Astrocyte of the cerebellum (primary cell): Measurements from ENCODE around the gene IWS1.
A peak's percentile ranks its signal among the peaks of the same experiment; 100 is the strongest.

Experiments
- DNase-seq: peaks from one replicate; pipeline ENCODE4 v3.0.0-alpha.2; 2011; ENCODE audit warnings: low read depth
- H3K4me3 ChIP-seq: 2 replicates; pipeline ENCODE4 v1.5.1; 2011; ENCODE audit warnings: mild to moderate bottlenecking, low read depth, low read length, moderate library complexity
- in situ Hi-C: cut with HindIII; loops from 2 replicates; pipeline ENCODE4 v1.10.0; 2017; ENCODE audit warnings: low sequenced_read_pairs
- TF ChIP-seq, protein P1 (sequence below): IDR thresholded peaks from 2 replicates; pipeline ENCODE4 v1.5.1; 2012; ENCODE audit warnings: low read length, low read depth, moderate library complexity, mild to moderate bottlenecking; ENCODE audit errors: missing control alignments

IWS1 gene

DNA sequence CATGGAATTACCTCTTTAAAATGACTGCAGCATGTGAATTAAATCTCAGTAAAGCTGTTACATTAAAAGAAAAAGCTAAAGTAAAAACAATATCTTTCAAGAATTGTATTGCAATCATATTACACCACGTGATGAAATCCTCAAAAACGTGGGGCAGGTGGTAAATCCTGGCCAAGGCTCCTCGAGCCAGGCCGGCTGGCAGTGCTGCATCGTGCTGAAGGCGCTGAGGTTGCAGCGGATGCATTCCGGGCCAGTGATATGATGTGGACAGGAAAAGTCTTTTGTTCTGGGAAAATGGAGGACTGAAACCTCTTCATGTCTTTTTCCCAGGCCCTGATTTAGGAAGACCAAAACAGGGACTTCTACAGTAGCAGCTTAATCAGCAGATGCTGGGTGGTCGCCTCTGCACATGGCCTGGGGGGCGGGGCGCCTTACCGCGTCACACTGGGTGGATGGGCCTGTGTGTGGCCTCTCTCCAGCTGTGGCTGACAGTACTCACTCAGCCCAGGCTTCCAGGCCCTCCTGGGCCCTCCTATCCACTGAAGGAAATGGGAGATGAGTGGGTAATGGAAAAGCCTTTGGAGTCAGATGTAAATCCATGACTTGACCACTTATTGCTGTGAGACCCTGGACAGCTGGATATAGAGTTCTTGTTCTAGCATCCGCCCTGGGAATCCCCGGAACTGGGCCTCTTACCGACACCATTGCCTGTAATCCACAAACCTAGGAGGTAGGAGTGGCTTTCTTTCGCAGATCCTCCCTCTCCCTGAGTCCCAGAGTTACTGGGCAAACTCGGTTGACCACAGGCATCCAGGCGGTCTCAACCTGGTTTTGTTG, 62.9 kb downstream of the IWS1 start:
- peak; percentile 5 for DNase-seq
- no peak overlapping the region for H3K4me3 ChIP-seq
- TF ChIP-seq, protein P1, sequence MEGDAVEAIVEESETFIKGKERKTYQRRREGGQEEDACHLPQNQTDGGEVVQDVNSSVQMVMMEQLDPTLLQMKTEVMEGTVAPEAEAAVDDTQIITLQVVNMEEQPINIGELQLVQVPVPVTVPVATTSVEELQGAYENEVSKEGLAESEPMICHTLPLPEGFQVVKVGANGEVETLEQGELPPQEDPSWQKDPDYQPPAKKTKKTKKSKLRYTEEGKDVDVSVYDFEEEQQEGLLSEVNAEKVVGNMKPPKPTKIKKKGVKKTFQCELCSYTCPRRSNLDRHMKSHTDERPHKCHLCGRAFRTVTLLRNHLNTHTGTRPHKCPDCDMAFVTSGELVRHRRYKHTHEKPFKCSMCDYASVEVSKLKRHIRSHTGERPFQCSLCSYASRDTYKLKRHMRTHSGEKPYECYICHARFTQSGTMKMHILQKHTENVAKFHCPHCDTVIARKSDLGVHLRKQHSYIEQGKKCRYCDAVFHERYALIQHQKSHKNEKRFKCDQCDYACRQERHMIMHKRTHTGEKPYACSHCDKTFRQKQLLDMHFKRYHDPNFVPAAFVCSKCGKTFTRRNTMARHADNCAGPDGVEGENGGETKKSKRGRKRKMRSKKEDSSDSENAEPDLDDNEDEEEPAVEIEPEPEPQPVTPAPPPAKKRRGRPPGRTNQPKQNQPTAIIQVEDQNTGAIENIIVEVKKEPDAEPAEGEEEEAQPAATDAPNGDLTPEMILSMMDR, result no peak
- in situ Hi-C loops, result no loop called here

DNA sequence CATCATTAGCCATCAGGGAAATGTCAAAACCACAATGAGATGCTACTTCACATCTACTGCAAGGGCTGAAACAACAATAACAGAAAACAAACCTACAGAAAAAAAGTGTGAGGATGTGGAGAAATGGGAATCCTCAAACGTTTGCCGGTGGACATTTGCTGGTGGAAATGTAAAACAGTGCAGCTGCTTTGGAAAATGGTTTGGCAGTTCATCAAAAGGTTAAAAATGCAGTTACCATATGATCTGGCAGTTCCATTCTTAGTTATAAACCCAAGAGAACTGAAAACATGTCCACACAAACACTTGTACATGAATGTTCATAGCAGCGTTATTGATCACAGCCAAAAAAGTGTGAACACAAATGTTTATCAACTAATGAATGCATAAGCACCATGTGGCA, 63.8 kb downstream of the IWS1 start:
- TF ChIP-seq, protein P1, result no peak
- in situ Hi-C loops, result no loop called here
- no peak for DNase-seq
- H3K4me3 ChIP-seq, result no peak overlapping the region

DNA sequence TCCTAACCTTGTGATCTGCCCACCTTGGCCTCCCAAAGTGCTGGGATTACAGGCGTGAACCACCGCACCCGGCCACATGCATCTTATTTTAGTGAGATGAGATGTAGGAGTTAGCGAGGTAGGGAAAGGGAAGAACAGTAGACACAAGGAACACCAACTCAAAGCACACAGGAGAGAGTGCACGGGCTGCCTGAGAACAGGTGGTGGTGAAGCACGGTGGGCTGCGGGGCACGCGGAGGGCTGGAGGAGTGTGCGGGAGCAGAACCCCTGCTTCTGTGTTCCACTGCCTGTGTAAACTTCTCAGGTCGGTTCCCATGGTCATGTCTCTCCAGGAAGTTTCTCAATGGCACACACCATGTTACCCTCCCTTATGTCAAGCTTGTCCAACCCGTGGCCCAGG, 69.3 kb downstream of the IWS1 start:
- in situ Hi-C loops, result no loop called here
- no peak for DNase-seq
- H3K4me3 ChIP-seq, result no peak overlapping the region
- TF ChIP-seq, protein P1, result no peak

DNA sequence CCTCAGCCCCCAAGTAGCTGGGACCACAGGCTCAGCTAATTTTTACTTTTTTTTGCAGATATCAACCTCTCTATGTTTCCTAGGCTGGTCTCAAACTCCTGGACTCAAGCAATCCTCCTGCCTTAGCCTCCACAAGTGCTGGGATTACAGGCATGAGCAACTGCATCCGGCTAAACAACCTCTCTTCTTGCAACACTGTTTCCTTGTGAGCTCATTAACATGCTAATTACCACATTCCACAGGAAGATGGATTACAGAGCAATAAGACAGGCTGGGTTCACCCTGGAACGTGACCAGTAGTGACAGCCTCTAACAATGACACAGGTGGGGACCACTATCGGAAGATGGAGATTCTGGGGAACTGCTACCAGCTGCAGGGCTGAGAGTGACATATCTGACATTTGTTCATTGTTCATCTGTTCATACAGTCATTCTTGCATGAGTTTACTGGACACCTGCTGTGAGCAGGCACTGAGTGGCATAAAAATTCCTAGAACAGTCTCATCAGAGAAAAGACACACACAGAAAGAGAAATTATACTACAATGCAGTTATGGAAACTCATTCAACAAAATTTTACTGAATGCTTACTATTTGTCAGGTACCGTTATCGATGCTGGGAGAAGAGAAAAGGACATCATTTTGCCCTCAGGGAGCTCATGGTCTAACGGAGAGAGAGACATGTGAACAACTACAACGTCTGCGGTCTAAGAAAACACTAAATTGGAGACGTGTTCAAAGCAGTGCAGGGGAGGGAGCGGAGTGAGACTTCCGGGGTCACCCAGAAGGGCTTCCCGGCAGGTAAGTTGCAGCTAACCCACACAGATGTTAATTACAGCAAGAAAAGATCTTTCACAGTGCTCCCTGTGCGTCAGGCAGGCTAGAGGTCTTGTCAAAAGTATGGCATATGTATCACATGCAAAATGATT, 70.5 kb downstream of the IWS1 start:
- DNase-seq, result no peak
- no peak overlapping the region for H3K4me3 ChIP-seq
- in situ Hi-C loops, result no loop called here
- TF ChIP-seq, protein P1, result no peak

DNA sequence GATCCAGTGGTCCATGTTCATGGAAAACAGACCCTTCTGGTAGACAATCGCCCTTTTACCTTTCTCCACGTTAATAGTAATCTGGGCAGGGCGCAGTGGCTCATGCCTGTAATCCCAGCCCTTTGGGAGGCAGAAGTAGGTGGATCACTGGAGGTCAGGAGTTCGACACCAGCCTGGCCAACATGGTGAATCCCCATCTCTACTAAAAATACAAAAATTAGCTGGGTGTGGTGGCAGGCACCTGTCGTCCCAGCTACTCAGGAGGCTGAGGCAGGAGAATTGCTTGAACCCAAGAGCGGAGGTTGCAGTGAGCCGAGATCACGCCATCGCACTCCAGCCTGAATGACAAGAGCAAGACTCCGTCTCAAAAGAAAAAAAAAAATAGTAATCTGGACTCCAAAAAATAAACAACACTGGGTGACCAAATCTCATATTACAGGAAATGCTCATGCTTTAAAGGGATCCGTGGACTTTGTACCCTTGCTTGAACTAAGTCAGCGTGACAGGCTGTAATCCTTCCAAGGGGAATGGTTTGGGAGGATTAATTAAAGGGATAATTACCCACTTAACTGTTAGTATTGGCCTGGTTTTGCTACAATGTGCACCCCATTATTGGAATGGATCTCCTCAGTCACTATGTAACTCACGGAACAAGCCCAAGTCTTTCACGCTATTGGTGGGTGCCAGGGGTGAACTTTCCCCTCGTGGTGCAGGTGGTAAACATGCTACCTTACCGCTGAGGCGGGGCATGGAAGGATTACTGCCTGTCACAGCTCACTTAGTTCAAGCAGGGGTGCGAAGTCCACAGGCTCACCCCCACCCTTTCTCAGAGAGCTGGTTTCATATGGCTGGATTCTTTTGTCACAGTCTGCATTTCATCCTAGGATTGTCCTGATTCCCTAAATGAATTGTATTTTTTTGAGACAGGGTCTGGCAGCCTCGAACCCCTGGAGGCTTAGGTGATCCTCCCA, 71.4 kb downstream of the IWS1 start:
- TF ChIP-seq, protein P1, result no peak
- no peak overlapping the region for H3K4me3 ChIP-seq
- no peak for DNase-seq
- in situ Hi-C loops, result no loop called here
